ENCODE data around the gene SURF4.
"Not testable (repeated sequence)": the region's sequence is repeated elsewhere in the genome, so short reads cannot be mapped to it uniquely, and the experiment has no call there.

Gene SURF4

GRCh38 chr9:133322701-133323100 lies 53.2 kb downstream of the SURF4 start:
- Histone ChIP-seq H3K4me2 (ENCODE audit: low read depth, low read length) (no peak overlapping the region), H3K9me2 (replicated peaks; ENCODE audit: insufficient read depth, low read length) (no peaks in the 10 kb centered on the region), H3K27me3 (replicated peaks; ENCODE audit: insufficient read depth, low read length) (peaks cover 90% of the 10 kb centered on the region), H3K9me3 (replicated peaks; ENCODE audit: insufficient read depth, low read length) (no peaks in the 10 kb centered on the region), H4K20me1 (ENCODE audit: insufficient read depth, low read length) (no peaks in the 10 kb centered on the region), H3K36me3 (replicated peaks; ENCODE audit: insufficient read depth, low read length) (no peaks in the 10 kb centered on the region), H3K27ac (ENCODE audit: low read length) (no peak overlapping the region), H3K4me3 (ENCODE audit: low read length) (no peak overlapping the region), H3K79me2 (ENCODE audit: low read length) (no peaks in the 10 kb centered on the region), H2AFZ (ENCODE audit: low read length) (no peak overlapping the region), H3K4me1 (ENCODE audit: low read length) (no peaks in the 10 kb centered on the region), H3K9ac (ENCODE audit: low read length) (no peak overlapping the region), H3F3A (ENCODE audit: insufficient read depth, low read length) (no peaks in the 10 kb centered on the region)
- TF ChIP-seq EZH2phosphoT487 (IDR thresholded peaks at IDR 0.05; ENCODE audit: low read length) (no peak), EZH2 (optimal IDR thresholded peaks at IDR 0.05; ENCODE audit: low read depth, low read length) (no peak)
- TF ChIP-seq, protein P1, sequence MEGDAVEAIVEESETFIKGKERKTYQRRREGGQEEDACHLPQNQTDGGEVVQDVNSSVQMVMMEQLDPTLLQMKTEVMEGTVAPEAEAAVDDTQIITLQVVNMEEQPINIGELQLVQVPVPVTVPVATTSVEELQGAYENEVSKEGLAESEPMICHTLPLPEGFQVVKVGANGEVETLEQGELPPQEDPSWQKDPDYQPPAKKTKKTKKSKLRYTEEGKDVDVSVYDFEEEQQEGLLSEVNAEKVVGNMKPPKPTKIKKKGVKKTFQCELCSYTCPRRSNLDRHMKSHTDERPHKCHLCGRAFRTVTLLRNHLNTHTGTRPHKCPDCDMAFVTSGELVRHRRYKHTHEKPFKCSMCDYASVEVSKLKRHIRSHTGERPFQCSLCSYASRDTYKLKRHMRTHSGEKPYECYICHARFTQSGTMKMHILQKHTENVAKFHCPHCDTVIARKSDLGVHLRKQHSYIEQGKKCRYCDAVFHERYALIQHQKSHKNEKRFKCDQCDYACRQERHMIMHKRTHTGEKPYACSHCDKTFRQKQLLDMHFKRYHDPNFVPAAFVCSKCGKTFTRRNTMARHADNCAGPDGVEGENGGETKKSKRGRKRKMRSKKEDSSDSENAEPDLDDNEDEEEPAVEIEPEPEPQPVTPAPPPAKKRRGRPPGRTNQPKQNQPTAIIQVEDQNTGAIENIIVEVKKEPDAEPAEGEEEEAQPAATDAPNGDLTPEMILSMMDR (IDR thresholded peaks at IDR 0.05; ENCODE audit: low read length) = no peak
- no peak for DNase-seq

DNA sequence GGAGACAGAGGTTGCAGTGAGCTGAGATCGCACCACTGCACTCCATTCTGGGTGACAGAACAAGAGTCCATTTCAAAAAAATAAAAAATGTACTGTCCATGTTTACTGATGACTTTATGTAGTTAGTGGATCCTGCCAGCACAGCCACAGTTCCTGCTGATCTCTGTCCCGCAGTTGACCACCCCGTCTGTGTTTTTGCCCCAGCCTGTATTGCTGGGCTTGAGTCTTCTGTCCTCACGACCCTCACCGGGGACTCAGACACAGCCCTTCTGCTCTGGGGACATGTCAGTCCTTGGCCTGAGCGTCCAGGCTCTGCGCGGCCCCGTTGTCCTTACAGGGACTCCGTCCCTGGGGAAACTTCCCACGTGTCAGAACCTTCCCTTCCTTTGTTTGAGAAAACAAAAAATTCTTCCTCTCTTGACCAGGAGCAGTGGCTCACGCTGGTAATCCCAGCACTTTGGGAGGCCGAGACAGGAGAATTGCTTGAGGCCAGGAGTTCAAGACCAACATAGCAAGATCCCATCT lies 54.4 kb downstream of the SURF4 start:
- Histone ChIP-seq H3K27ac (ENCODE audit: low read length) (no peak overlapping the region), H2AFZ (ENCODE audit: low read length) (no peak overlapping the region), H3F3A (ENCODE audit: insufficient read depth, low read length) (no peaks in the 10 kb centered on the region), H3K9me2 (replicated peaks; ENCODE audit: insufficient read depth, low read length) (no peaks in the 10 kb centered on the region), H3K4me1 (ENCODE audit: low read length) (no peaks in the 10 kb centered on the region), H3K27me3 (replicated peaks; ENCODE audit: insufficient read depth, low read length) (peaks cover 88% of the 10 kb centered on the region), H3K4me3 (ENCODE audit: low read length) (no peak overlapping the region), H3K79me2 (ENCODE audit: low read length) (no peaks in the 10 kb centered on the region), H4K20me1 (ENCODE audit: insufficient read depth, low read length) (no peaks in the 10 kb centered on the region), H3K36me3 (replicated peaks; ENCODE audit: insufficient read depth, low read length) (no peaks in the 10 kb centered on the region), H3K9me3 (replicated peaks; ENCODE audit: insufficient read depth, low read length) (no peaks in the 10 kb centered on the region), H3K9ac (ENCODE audit: low read length) (no peak overlapping the region), H3K4me2 (ENCODE audit: low read depth, low read length) (no peak overlapping the region)
- DNase-seq = no peak
- TF ChIP-seq, protein P1 (IDR thresholded peaks at IDR 0.05; ENCODE audit: low read length) = no peak
- TF ChIP-seq EZH2 (optimal IDR thresholded peaks at IDR 0.05; ENCODE audit: low read depth, low read length) = no peak
- TF ChIP-seq EZH2phosphoT487 (IDR thresholded peaks at IDR 0.05; ENCODE audit: low read length) = no peak

DNA sequence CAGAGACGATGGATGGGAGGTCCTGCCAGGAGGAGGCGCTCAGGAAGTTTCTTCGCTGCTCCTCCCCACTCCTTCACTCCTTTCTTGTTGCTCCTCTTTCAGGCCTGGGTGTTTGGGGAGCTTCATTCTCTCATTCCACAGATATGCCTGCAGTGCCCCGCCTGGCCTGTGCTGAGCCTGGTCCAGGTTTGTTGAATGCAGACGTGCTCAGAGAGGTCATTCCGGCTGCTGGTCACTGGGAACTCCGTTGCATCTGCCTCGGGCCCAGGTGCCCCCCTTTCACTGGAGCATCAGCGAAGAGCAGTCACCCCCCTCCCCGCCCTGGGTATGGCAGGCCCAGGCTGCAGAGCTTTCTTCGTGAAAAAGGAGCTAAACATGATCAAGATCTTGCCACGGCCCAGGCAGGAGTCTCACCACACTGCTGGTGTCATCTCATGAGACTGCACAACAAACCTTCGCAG lies 55.4 kb downstream of the SURF4 start:
- Histone ChIP-seq H3K27me3 (replicated peaks; ENCODE audit: insufficient read depth, low read length) (peaks cover 82% of the 10 kb centered on the region), H3K9me2 (replicated peaks; ENCODE audit: insufficient read depth, low read length) (no peaks in the 10 kb centered on the region), H3K79me2 (ENCODE audit: low read length) (no peaks in the 10 kb centered on the region), H3K36me3 (replicated peaks; ENCODE audit: insufficient read depth, low read length) (no peaks in the 10 kb centered on the region), H4K20me1 (ENCODE audit: insufficient read depth, low read length) (no peaks in the 10 kb centered on the region), H3K4me3 (ENCODE audit: low read length) (no peak overlapping the region), H3K4me2 (ENCODE audit: low read depth, low read length) (no peak overlapping the region), H2AFZ (ENCODE audit: low read length) (no peak overlapping the region), H3K9me3 (replicated peaks; ENCODE audit: insufficient read depth, low read length) (no peaks in the 10 kb centered on the region), H3K4me1 (ENCODE audit: low read length) (no peaks in the 10 kb centered on the region), H3F3A (ENCODE audit: insufficient read depth, low read length) (no peaks in the 10 kb centered on the region), H3K9ac (ENCODE audit: low read length) (no peak overlapping the region), H3K27ac (ENCODE audit: low read length) (no peak overlapping the region)
- no peak for TF ChIP-seq EZH2 (optimal IDR thresholded peaks at IDR 0.05; ENCODE audit: low read depth, low read length)
- no peak for DNase-seq

- H2AFZ ChIP-seq (ENCODE audit: low read length); H3K79me2 ChIP-seq (ENCODE audit: low read length): not testable (repeated sequence)
Observed at GRCh38 chr9:133317551-133317950, 58.3 kb downstream of the SURF4 start.

More at GRCh38 chr9:133317551-133317950, 58.3 kb downstream of the SURF4 start:
- not testable (repeated sequence) for H3K4me3 ChIP-seq (ENCODE audit: low read length); H3K9ac ChIP-seq (ENCODE audit: low read length); H3K27ac ChIP-seq (ENCODE audit: low read length); H3K9me2 ChIP-seq (replicated peaks; ENCODE audit: insufficient read depth, low read length); DNase-seq; H4K20me1 ChIP-seq (ENCODE audit: insufficient read depth, low read length); H3K4me1 ChIP-seq (ENCODE audit: low read length); H3F3A ChIP-seq (ENCODE audit: insufficient read depth, low read length); H3K4me2 ChIP-seq (ENCODE audit: low read depth, low read length); H3K36me3 ChIP-seq (replicated peaks; ENCODE audit: insufficient read depth, low read length); H3K9me3 ChIP-seq (replicated peaks; ENCODE audit: insufficient read depth, low read length)
- H3K27me3 ChIP-seq (replicated peaks; ENCODE audit: insufficient read depth, low read length) = peaks cover 53% of the 10 kb centered on the region

Data from MM.1S (cell line).